ENCODE results near the gene CSF3R.

CSF3R gene

DNA sequence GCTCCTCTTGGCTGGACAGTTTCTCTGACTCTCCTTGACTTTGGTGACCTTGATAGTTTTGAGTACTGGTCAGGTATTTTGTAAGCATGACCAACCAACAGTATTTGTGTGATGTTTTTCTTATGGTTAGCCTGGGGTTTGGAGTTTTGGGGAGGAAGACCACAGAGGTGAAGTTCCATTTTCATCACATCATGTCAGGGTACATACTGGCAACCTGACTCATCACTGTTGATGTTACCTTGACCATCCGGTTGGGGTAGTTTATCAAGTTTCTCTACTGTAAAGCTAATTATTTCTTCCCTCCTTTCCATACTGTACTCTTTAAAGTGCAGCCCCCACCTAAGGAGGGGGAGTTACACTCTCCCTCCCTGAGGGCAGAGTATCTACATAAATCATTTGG lies 45.9 kb downstream of the CSF3R start:
- no peak for DNase-seq (ENCODE audit: low spot score)

DNA sequence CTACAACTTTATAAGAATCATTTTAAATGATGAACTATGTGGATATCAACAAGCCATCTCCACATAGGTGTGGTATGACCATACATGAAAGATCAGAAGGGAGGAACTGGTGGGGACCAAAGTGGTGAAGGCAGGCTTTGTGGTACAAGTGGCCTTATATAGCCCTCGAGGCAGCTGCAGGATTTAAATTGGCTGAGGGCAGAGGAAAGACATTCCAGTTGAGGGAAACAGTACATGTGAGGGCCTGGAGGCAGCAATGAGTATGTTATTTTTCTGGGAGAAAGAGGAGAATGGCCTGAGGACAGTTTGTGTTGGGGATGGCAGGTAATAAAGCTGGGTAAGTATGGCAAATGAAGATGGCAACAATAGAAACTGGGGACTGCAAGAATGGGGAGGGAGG lies 49.6 kb downstream of the CSF3R start:
- no peak overlapping the region for H3K4me3 ChIP-seq (ENCODE audit: severe bottlenecking)
- ATAC-seq (ENCODE audit: low read depth) (no peak), DNase-seq (ENCODE audit: low spot score) (no peak)
- peaks cover 13% of the 10 kb centered on the region for H3K4me1 ChIP-seq (ENCODE audit: insufficient read depth, poor library complexity, severe bottlenecking)
- H3K9me3 ChIP-seq (ENCODE audit: severe bottlenecking) = no peaks in the 10 kb centered on the region
- no peaks in the 10 kb centered on the region; the same call in 1 of the 2 replicates for H3K36me3 ChIP-seq (ENCODE audit: low read depth)
- no peak overlapping the region for H3K27ac ChIP-seq (ENCODE audit: poor library complexity, severe bottlenecking)
- TF ChIP-seq, protein P1, sequence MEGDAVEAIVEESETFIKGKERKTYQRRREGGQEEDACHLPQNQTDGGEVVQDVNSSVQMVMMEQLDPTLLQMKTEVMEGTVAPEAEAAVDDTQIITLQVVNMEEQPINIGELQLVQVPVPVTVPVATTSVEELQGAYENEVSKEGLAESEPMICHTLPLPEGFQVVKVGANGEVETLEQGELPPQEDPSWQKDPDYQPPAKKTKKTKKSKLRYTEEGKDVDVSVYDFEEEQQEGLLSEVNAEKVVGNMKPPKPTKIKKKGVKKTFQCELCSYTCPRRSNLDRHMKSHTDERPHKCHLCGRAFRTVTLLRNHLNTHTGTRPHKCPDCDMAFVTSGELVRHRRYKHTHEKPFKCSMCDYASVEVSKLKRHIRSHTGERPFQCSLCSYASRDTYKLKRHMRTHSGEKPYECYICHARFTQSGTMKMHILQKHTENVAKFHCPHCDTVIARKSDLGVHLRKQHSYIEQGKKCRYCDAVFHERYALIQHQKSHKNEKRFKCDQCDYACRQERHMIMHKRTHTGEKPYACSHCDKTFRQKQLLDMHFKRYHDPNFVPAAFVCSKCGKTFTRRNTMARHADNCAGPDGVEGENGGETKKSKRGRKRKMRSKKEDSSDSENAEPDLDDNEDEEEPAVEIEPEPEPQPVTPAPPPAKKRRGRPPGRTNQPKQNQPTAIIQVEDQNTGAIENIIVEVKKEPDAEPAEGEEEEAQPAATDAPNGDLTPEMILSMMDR (IDR thresholded peaks at IDR 0.05; ENCODE audit: poor library complexity, severe bottlenecking) = no peak
- H3K27me3 ChIP-seq (ENCODE audit: insufficient read depth, poor library complexity, severe bottlenecking) = no peaks in the 10 kb centered on the region

More for the DNA sequence above, 45.9 kb downstream of the CSF3R start:
- H3K27ac ChIP-seq (ENCODE audit: poor library complexity, severe bottlenecking) = peak overlapping the region; percentile 73
- no peaks in the 10 kb centered on the region for H3K9me3 ChIP-seq (ENCODE audit: severe bottlenecking)
- H3K4me1 ChIP-seq (ENCODE audit: insufficient read depth, poor library complexity, severe bottlenecking) = peaks cover 13% of the 10 kb centered on the region
- ATAC-seq (ENCODE audit: low read depth) = peak; percentile 96
- no peaks in the 10 kb centered on the region for H3K36me3 ChIP-seq (ENCODE audit: low read depth)
- TF ChIP-seq, protein P1 (IDR thresholded peaks at IDR 0.05; ENCODE audit: poor library complexity, severe bottlenecking) = no peak
- no peaks in the 10 kb centered on the region for H3K27me3 ChIP-seq (ENCODE audit: insufficient read depth, poor library complexity, severe bottlenecking)
- no peak overlapping the region for H3K4me3 ChIP-seq (ENCODE audit: severe bottlenecking)

DNA sequence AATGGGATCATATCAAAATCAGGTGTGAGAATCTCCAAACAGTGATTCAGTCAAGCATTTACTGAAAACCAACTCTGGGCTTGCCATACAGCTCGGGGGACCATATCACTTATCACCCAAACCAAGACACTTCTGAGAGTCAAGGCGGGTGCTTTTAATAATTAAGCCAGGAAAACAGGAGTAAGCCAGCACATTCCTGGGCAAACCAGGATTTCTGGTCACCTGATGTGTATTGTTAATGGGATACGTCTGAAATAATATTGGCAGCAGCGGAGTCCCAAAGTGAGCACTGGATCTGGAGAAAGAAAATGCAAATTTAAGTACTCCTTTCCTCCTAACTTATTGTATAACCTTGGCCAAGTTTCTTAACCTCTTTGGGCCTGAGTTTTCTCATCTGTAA lies 50.1 kb downstream of the CSF3R start:
- TF ChIP-seq, protein P1 (IDR thresholded peaks at IDR 0.05; ENCODE audit: poor library complexity, severe bottlenecking) = no peak
- Histone ChIP-seq H3K4me1 (ENCODE audit: insufficient read depth, poor library complexity, severe bottlenecking) (peaks cover 12% of the 10 kb centered on the region), H3K4me3 (ENCODE audit: severe bottlenecking) (no peak overlapping the region), H3K9me3 (ENCODE audit: severe bottlenecking) (no peaks in the 10 kb centered on the region), H3K27me3 (ENCODE audit: insufficient read depth, poor library complexity, severe bottlenecking) (no peaks in the 10 kb centered on the region), H3K27ac (ENCODE audit: poor library complexity, severe bottlenecking) (no peak overlapping the region), H3K36me3 (ENCODE audit: low read depth) (no peaks in the 10 kb centered on the region; the same call in 1 of the 2 replicates)
- no peak for ATAC-seq (ENCODE audit: low read depth)
- DNase-seq (ENCODE audit: low spot score) = no peak

DNA sequence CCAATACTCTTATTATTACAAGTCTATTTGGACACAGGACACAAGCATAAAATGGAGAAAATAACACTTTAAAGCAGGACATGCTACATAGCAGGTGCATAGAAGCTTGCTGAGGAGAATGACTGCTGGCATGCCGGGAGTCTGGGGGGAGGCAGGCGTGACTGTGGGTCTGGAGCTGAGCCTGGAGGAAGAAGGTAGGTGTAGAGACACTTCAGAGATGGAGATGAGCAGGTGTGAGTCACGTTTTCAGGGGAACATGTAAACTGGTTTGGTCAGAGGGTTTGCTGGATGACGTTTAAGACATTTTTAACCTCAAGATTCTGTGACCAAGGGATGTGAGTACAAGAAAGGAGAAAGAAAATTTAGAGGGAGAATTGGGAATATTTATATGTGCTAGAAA lies 56.9 kb downstream of the CSF3R start:
- H3K4me3 ChIP-seq (ENCODE audit: severe bottlenecking) = no peak overlapping the region
- no peak for DNase-seq (ENCODE audit: low spot score)
- TF ChIP-seq, protein P1 (IDR thresholded peaks at IDR 0.05; ENCODE audit: poor library complexity, severe bottlenecking) = no peak
- no peaks in the 10 kb centered on the region for H3K4me1 ChIP-seq (ENCODE audit: insufficient read depth, poor library complexity, severe bottlenecking)
- peak; percentile 66 for ATAC-seq (ENCODE audit: low read depth)
- H3K9me3 ChIP-seq (ENCODE audit: severe bottlenecking) = no peaks in the 10 kb centered on the region
- no peaks in the 10 kb centered on the region; the same call in 1 of the 2 replicates for H3K36me3 ChIP-seq (ENCODE audit: low read depth)
- H3K27me3 ChIP-seq (ENCODE audit: insufficient read depth, poor library complexity, severe bottlenecking) = no peaks in the 10 kb centered on the region
- H3K27ac ChIP-seq (ENCODE audit: poor library complexity, severe bottlenecking) = no peak overlapping the region

DNA sequence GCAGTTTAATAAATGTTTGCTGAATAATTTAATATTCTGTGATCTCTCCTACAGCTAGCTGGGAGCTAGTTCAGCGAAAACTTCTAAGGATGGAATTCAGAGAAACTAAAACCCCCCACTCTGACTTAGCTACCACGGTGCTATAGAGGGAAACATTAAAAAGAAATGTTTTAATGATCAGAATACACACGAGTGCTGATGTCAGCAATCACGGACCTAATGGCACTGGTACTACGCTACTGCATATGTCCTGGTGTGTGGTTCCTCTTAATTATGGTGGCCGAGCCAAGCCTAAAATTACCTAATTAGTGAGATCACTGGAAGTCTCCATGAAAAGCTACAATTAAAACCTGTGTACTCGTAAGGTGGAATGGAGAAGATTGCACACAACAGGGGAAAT lies 61.1 kb downstream of the CSF3R start:
- no peaks in the 10 kb centered on the region for H3K4me1 ChIP-seq (ENCODE audit: insufficient read depth, poor library complexity, severe bottlenecking)
- no peaks in the 10 kb centered on the region for H3K36me3 ChIP-seq (ENCODE audit: low read depth)
- no peaks in the 10 kb centered on the region for H3K9me3 ChIP-seq (ENCODE audit: severe bottlenecking)
- no peak for ATAC-seq (ENCODE audit: low read depth)
- no peak overlapping the region for H3K4me3 ChIP-seq (ENCODE audit: severe bottlenecking)
- H3K27ac ChIP-seq (ENCODE audit: poor library complexity, severe bottlenecking) = no peak overlapping the region
- no peak for DNase-seq (ENCODE audit: low spot score)
- H3K27me3 ChIP-seq (ENCODE audit: insufficient read depth, poor library complexity, severe bottlenecking) = no peaks in the 10 kb centered on the region
- TF ChIP-seq, protein P1 (IDR thresholded peaks at IDR 0.05; ENCODE audit: poor library complexity, severe bottlenecking) = no peak
